IMR-90 (cell line): ENCODE measurements around the gene BPIFA3. TPM values are rescaled to one million over a fixed set of nuclear protein-coding genes. Genes with fewer than 3 reads are reported as not detected.

ENCODE experiments used
- polyA plus RNA-seq, 3 experiments: library from polyadenylated mRNA; depleted of rRNA; stranded (reverse); fragments of >200 nt; gene quantifications; 2 replicates each; pipeline ENCODE4 v1.2.3, GENCODE V29; 2012; ENCODE audit warnings: low replicate concordance in 1 of 3
- total RNA-seq: library from RNA; depleted of rRNA; stranded (reverse); fragments of >200 nt; gene quantifications from 2 replicates; pipeline ENCODE4 v1.2.3, GENCODE V29; 2012; rRNA removed

Gene BPIFA3
- total and polyA plus RNA-seq, 2 of the 4 experiments (the other 2 are of a cell fraction): not detected

Other genes starting within 250 kb of the BPIFA3 start
- gene SUN5, start 212.9 kb upstream of the BPIFA3 start, total RNA-seq: not detected in 2 replicates
- not detected in 2 replicates for gene SUN5, start 212.9 kb upstream of the BPIFA3 start, polyA plus RNA-seq (2012; rRNA removed)
- not detected in 2 replicates for gene BPIFB2, start 209.6 kb upstream of the BPIFA3 start, total RNA-seq
- not detected in 2 replicates for gene BPIFB2, start 209.6 kb upstream of the BPIFA3 start, polyA plus RNA-seq (2012; rRNA removed)
- gene BPIFB6, start 185.7 kb upstream of the BPIFA3 start, total RNA-seq: not detected in 2 replicates
- not detected in 2 replicates for gene BPIFB6, start 185.7 kb upstream of the BPIFA3 start, polyA plus RNA-seq (2012; rRNA removed)
- not detected in 2 replicates for gene BPIFB3, start 163.4 kb upstream of the BPIFA3 start, total RNA-seq
- not detected in 2 replicates for gene BPIFB3, start 163.4 kb upstream of the BPIFA3 start, polyA plus RNA-seq (2012; rRNA removed)
- gene BPIFB4, start 137.7 kb upstream of the BPIFA3 start, total RNA-seq: not detected in 2 replicates
- gene BPIFB4, start 137.7 kb upstream of the BPIFA3 start, polyA plus RNA-seq (2012; rRNA removed): not detected in 2 replicates
- not detected in 2 replicates for gene BPIFA2, start 49.2 kb upstream of the BPIFA3 start, total RNA-seq
- not detected in 2 replicates for gene BPIFA2, start 49.2 kb upstream of the BPIFA3 start, polyA plus RNA-seq (2012; rRNA removed)
- not detected in 2 replicates for gene BPIFA1, start 18.6 kb downstream of the BPIFA3 start, total RNA-seq
- not detected in 2 replicates for gene BPIFA1, start 18.6 kb downstream of the BPIFA3 start, polyA plus RNA-seq (2012; rRNA removed)
- gene BPIFB1, start 65.9 kb downstream of the BPIFA3 start, total RNA-seq: not detected in 2 replicates
- not detected in 2 replicates for gene BPIFB1, start 65.9 kb downstream of the BPIFA3 start, polyA plus RNA-seq (2012; rRNA removed)
- 22.2 and 28.1 TPM in 2 replicates for gene CDK5RAP1, start 184.2 kb downstream of the BPIFA3 start, total RNA-seq
- 21.7 and 23.9 TPM in 2 replicates for gene CDK5RAP1, start 184.2 kb downstream of the BPIFA3 start, polyA plus RNA-seq (2012; rRNA removed)
- 13.3 and 15.4 TPM in 2 replicates for gene SNTA1, start 226.4 kb downstream of the BPIFA3 start, total RNA-seq
- gene SNTA1, start 226.4 kb downstream of the BPIFA3 start, polyA plus RNA-seq (2012; rRNA removed): 10.6 and 12.1 TPM in 2 replicates